ENCODE measurements around the gene SAMD4A.
"Not testable (repeated sequence)": the region's sequence is repeated elsewhere in the genome, so short reads cannot be mapped to it uniquely, and the experiment has no call there.

The SAMD4A gene

GRCh38 chr14:54622192-54622958 lies 55.4 kb downstream of the SAMD4A start:
- Mint-ChIP-seq H3K4me3 (no peak overlapping the region), H3K27me3 (ENCODE audit: low read depth) (peaks cover 2% of the 10 kb centered on the region), H3K27ac (no peak overlapping the region), H3K36me3 (ENCODE audit: low read depth) (no peaks in the 10 kb centered on the region), H3K4me1 (ENCODE audit: low read depth) (peaks cover 20% of the 10 kb centered on the region), H3K9me3 (peaks cover 5% of the 10 kb centered on the region)
- DNase-seq (ENCODE audit: low spot score): peak; percentile 68

- Mint-ChIP-seq H3K27me3 (ENCODE audit: low read depth) (peaks cover 2% of the 10 kb centered on the region), H3K27ac (no peak overlapping the region), H3K4me3 (no peak overlapping the region), H3K9me3 (peaks cover 5% of the 10 kb centered on the region), H3K4me1 (ENCODE audit: low read depth) (peaks cover 30% of the 10 kb centered on the region), H3K36me3 (ENCODE audit: low read depth) (no peaks in the 10 kb centered on the region)
- DNase-seq (ENCODE audit: low spot score): no peak
Observed at GRCh38 chr14:54623279-54624004, 56.5 kb downstream of the SAMD4A start.

GRCh38 chr14:54624005-54624358 lies 57.1 kb downstream of the SAMD4A start:
- peaks cover 35% of the 10 kb centered on the region for H3K4me1 Mint-ChIP-seq (ENCODE audit: low read depth)
- H3K4me3 Mint-ChIP-seq; H3K9me3 Mint-ChIP-seq; H3K27me3 Mint-ChIP-seq (ENCODE audit: low read depth); H3K36me3 Mint-ChIP-seq (ENCODE audit: low read depth); H3K27ac Mint-ChIP-seq; DNase-seq (ENCODE audit: low spot score): not testable (repeated sequence)

- Mint-ChIP-seq H3K27me3 (ENCODE audit: low read depth) (peaks cover 2% of the 10 kb centered on the region), H3K9me3 (no peaks in the 10 kb centered on the region), H3K27ac (no peak overlapping the region), H3K4me3 (no peak overlapping the region), H3K4me1 (ENCODE audit: low read depth) (peaks cover 43% of the 10 kb centered on the region), H3K36me3 (ENCODE audit: low read depth) (no peaks in the 10 kb centered on the region)
- DNase-seq (ENCODE audit: low spot score): no peak
Observed at GRCh38 chr14:54625112-54625511, 58.2 kb downstream of the SAMD4A start.

GRCh38 chr14:54627219-54627539 lies 60.3 kb downstream of the SAMD4A start:
- peak overlapping the region; percentile 91 for H3K27ac Mint-ChIP-seq
- DNase-seq (ENCODE audit: low spot score): no peak
- no peaks in the 10 kb centered on the region for H3K36me3 Mint-ChIP-seq (ENCODE audit: low read depth)
- H3K4me1 Mint-ChIP-seq (ENCODE audit: low read depth): peaks cover 48% of the 10 kb centered on the region
- H3K9me3 Mint-ChIP-seq: peaks cover 5% of the 10 kb centered on the region
- peak overlapping the region; percentile 71 for H3K4me3 Mint-ChIP-seq
- peaks cover 2% of the 10 kb centered on the region for H3K27me3 Mint-ChIP-seq (ENCODE audit: low read depth)

- peak overlapping the region; percentile 71 for H3K4me3 Mint-ChIP-seq
- H3K36me3 Mint-ChIP-seq (ENCODE audit: low read depth): no peaks in the 10 kb centered on the region
- H3K27me3 Mint-ChIP-seq (ENCODE audit: low read depth): peaks cover 2% of the 10 kb centered on the region
- H3K27ac Mint-ChIP-seq: peak overlapping the region; percentile 91
- DNase-seq (ENCODE audit: low spot score): no peak
- peaks cover 9% of the 10 kb centered on the region for H3K9me3 Mint-ChIP-seq
- peaks cover 48% of the 10 kb centered on the region for H3K4me1 Mint-ChIP-seq (ENCODE audit: low read depth)
Observed at GRCh38 chr14:54627540-54628363, 60.8 kb downstream of the SAMD4A start.

- Mint-ChIP-seq H3K4me3 (no peak overlapping the region), H3K27ac (peak overlapping the region; percentile 37), H3K4me1 (ENCODE audit: low read depth) (peaks cover 44% of the 10 kb centered on the region), H3K36me3 (ENCODE audit: low read depth) (no peaks in the 10 kb centered on the region), H3K9me3 (peaks cover 9% of the 10 kb centered on the region), H3K27me3 (ENCODE audit: low read depth) (peaks cover 2% of the 10 kb centered on the region)
- no peak for DNase-seq (ENCODE audit: low spot score)
Observed at GRCh38 chr14:54629183-54629582, 62.3 kb downstream of the SAMD4A start.

- no peaks in the 10 kb centered on the region for H3K36me3 Mint-ChIP-seq (ENCODE audit: low read depth)
- DNase-seq (ENCODE audit: low spot score): no peak
- peaks cover 2% of the 10 kb centered on the region for H3K27me3 Mint-ChIP-seq (ENCODE audit: low read depth)
- H3K27ac Mint-ChIP-seq: no peak overlapping the region
- H3K9me3 Mint-ChIP-seq: peaks cover 9% of the 10 kb centered on the region
- peaks cover 44% of the 10 kb centered on the region for H3K4me1 Mint-ChIP-seq (ENCODE audit: low read depth)
- H3K4me3 Mint-ChIP-seq: peak overlapping the region; percentile 63
Observed at GRCh38 chr14:54629635-54630360, 62.9 kb downstream of the SAMD4A start.

- Mint-ChIP-seq H3K27ac (no peak overlapping the region), H3K27me3 (ENCODE audit: low read depth) (no peaks in the 10 kb centered on the region), H3K36me3 (ENCODE audit: low read depth) (no peaks in the 10 kb centered on the region), H3K9me3 (peaks cover 9% of the 10 kb centered on the region), H3K4me1 (ENCODE audit: low read depth) (peaks cover 40% of the 10 kb centered on the region), H3K4me3 (no peak overlapping the region)
- DNase-seq (ENCODE audit: low spot score): no peak
Observed at GRCh38 chr14:54631016-54631415, 64.1 kb downstream of the SAMD4A start.

GRCh38 chr14:54632452-54632851 lies 65.5 kb downstream of the SAMD4A start:
- no peaks in the 10 kb centered on the region for H3K36me3 Mint-ChIP-seq (ENCODE audit: low read depth)
- DNase-seq (ENCODE audit: low spot score): no peak
- H3K27ac Mint-ChIP-seq: no peak overlapping the region
- peaks cover 26% of the 10 kb centered on the region for H3K4me1 Mint-ChIP-seq (ENCODE audit: low read depth)
- H3K4me3 Mint-ChIP-seq: no peak overlapping the region
- H3K27me3 Mint-ChIP-seq (ENCODE audit: low read depth): peaks cover 4% of the 10 kb centered on the region
- peaks cover 9% of the 10 kb centered on the region for H3K9me3 Mint-ChIP-seq

GRCh38 chr14:54633076-54633475 lies 66.1 kb downstream of the SAMD4A start:
- Mint-ChIP-seq H3K4me1 (ENCODE audit: low read depth) (peaks cover 20% of the 10 kb centered on the region), H3K36me3 (ENCODE audit: low read depth) (no peaks in the 10 kb centered on the region), H3K27me3 (ENCODE audit: low read depth) (peaks cover 6% of the 10 kb centered on the region), H3K4me3 (no peak overlapping the region), H3K9me3 (peaks cover 9% of the 10 kb centered on the region), H3K27ac (no peak overlapping the region)
- no peak for DNase-seq (ENCODE audit: low spot score)

- Mint-ChIP-seq H3K36me3 (ENCODE audit: low read depth) (no peaks in the 10 kb centered on the region), H3K27ac (no peak overlapping the region), H3K9me3 (peaks cover 1% of the 10 kb centered on the region), H3K4me1 (ENCODE audit: low read depth) (peaks cover under 1% of the 10 kb centered on the region), H3K4me3 (no peak overlapping the region), H3K27me3 (ENCODE audit: low read depth) (peaks cover 21% of the 10 kb centered on the region)
- no peak for DNase-seq (ENCODE audit: low spot score)
Observed at GRCh38 chr14:54637270-54638134, 70.6 kb downstream of the SAMD4A start.

GRCh38 chr14:54638135-54638446 lies 71.2 kb downstream of the SAMD4A start:
- no peak overlapping the region for H3K27ac Mint-ChIP-seq
- H3K36me3 Mint-ChIP-seq (ENCODE audit: low read depth): no peaks in the 10 kb centered on the region
- no peak for DNase-seq (ENCODE audit: low spot score)
- no peak overlapping the region for H3K4me3 Mint-ChIP-seq
- peaks cover 1% of the 10 kb centered on the region for H3K4me1 Mint-ChIP-seq (ENCODE audit: low read depth)
- H3K9me3 Mint-ChIP-seq: no peaks in the 10 kb centered on the region
- peaks cover 21% of the 10 kb centered on the region for H3K27me3 Mint-ChIP-seq (ENCODE audit: low read depth)
